AG10803 (cell line): ENCODE measurements around the gene BMP6.

Experiments
- DNase-seq: peaks from one replicate; pipeline ENCODE4 v3.0.0; 2010; ENCODE audit warnings: low read depth
- H3K4me3 ChIP-seq: 2 replicates; pipeline ENCODE4 v1.5.1; 2011; ENCODE audit warnings: mild to moderate bottlenecking, low read length, control low read depth
- TF ChIP-seq, protein P1 (sequence below): conservative IDR thresholded peaks from 2 replicates; pipeline ENCODE4 v1.5.1; 2011; ENCODE audit warnings: mild to moderate bottlenecking, low read length, control low read depth, inconsistent platforms

BMP6 gene

GRCh38 chr6:7914311-7914710, 188.4 kb downstream of the BMP6 start:
- no peak for DNase-seq
- TF ChIP-seq, protein P1, sequence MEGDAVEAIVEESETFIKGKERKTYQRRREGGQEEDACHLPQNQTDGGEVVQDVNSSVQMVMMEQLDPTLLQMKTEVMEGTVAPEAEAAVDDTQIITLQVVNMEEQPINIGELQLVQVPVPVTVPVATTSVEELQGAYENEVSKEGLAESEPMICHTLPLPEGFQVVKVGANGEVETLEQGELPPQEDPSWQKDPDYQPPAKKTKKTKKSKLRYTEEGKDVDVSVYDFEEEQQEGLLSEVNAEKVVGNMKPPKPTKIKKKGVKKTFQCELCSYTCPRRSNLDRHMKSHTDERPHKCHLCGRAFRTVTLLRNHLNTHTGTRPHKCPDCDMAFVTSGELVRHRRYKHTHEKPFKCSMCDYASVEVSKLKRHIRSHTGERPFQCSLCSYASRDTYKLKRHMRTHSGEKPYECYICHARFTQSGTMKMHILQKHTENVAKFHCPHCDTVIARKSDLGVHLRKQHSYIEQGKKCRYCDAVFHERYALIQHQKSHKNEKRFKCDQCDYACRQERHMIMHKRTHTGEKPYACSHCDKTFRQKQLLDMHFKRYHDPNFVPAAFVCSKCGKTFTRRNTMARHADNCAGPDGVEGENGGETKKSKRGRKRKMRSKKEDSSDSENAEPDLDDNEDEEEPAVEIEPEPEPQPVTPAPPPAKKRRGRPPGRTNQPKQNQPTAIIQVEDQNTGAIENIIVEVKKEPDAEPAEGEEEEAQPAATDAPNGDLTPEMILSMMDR: no peak
- no peak overlapping the region for H3K4me3 ChIP-seq

DNA sequence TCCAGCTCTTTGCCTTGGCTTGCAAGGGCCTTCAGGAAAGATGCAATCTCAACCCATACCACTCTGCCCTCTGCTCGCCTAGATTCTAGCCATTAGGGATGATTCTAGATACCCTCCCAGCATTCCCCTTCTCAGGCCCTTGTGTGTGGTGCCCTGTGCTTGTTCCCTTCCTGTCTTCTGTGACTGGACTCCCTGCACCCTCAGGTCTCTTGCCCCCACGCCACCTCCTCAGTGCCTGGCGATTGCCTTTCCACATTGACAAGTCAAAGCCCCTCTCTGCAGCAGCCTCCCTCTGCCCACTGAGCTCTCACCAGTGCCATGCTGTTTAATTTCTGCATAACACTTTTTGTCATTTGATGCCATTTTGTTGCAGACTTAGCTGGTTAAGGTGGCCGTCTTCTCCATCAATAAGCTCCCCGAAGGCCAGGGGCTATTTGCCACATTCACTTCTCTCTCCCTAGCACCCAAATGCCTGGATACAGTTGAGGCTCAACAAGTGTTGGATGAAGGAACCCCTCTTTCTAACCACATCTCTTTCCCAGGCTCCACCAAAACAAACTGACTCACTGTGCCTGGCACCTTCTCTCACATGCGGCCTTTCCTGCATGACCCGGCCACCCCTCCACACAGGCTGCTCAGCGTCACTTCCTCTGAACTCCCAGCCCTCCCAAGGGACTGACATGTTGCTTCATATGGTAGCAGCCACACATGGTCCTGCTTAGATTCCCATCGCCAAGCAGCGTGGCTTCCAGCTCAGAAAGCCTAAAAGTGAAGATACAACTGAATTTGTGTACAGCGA, 189.3 kb downstream of the BMP6 start:
- no peak overlapping the region for H3K4me3 ChIP-seq
- DNase-seq: peak; percentile 98
- TF ChIP-seq, protein P1: no peak

- no peak overlapping the region for H3K4me3 ChIP-seq
- DNase-seq: no peak
- TF ChIP-seq, protein P1: no peak
Measured at GRCh38 chr6:7916959-7917358, 191.1 kb downstream of the BMP6 start.

DNA sequence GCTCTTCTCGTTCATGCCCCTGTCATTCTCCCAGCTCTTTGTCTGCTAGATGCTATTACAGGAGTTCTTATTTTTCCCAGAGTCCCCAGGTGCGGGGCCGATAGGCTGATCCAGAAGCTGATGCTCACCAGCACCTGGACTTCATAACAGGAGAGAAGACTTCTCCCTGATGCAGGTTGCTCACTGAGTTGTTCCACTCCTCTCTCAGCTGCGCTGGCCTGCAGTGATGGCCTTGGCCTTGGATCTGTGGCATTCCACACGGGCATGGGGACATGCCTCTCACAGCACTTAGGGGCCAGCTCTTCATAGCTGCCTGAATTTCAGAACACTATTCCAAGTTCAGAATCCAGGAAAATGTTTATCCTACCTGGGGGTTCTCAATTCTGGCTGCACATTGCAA, 191.8 kb downstream of the BMP6 start:
- H3K4me3 ChIP-seq: no peak overlapping the region
- no peak for DNase-seq
- TF ChIP-seq, protein P1: no peak

GRCh38 chr6:7918403-7918802, 192.5 kb downstream of the BMP6 start:
- H3K4me3 ChIP-seq: no peak overlapping the region
- TF ChIP-seq, protein P1: no peak
- no peak for DNase-seq

DNA sequence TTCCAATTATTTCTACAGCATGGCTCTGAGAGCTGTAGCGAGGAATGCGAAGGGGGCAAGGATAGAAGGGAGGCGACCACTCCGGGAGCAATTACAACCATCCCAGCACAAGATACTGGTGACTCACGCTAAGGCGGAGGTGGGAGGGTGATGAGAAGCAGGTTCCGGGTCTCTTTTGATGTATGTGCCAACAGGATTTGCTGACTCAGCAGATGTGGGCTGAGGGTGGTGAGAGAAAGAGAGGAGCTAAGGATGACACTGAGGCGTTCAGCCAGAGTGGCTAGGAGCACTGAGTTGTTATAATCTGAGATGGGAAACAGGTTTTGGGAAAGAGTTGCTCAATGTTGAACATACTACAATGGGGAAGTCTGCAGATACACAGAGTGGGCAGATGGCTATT, 194.0 kb downstream of the BMP6 start:
- DNase-seq: peak; percentile 49
- H3K4me3 ChIP-seq: no peak overlapping the region
- TF ChIP-seq, protein P1: no peak

DNA sequence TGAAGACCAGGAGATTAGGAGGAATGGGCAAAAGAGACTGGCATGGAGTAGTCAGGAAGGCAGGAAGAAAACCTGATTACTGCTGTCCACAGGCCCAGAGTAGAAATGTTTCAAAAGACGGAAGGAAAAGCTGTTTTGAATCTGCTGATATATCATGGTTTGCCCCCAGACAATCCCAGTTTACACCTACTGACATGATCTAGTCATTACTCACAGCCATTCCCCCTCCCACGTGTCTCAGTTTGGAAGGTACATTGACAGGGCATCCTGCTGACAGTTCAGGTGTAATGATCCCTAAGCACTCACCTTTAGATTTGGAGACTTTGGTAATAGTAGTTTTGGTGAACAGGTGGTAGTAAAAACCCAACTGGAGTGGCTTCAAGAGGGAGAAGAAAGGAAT, 194.5 kb downstream of the BMP6 start:
- no peak overlapping the region for H3K4me3 ChIP-seq
- no peak for DNase-seq
- TF ChIP-seq, protein P1: no peak
